H1 (cell line): ENCODE results near the gene TBK1. TPM values are rescaled to one million over a fixed set of nuclear protein-coding genes. Genes with fewer than 3 reads are reported as not detected.

Experiments used
- CTCF ChIA-PET: fragments of 300-600 bp; sonication (Branson Sonifier 250); formaldehyde crosslinking; loops from one replicate; lab custom pipeline; 2021; ENCODE audit not compliant: partially characterized antibody; lab: Charles Lee
- POLR2A ChIA-PET: fragments of 300-600 bp; sonication (Branson Sonifier 250); formaldehyde crosslinking; loops from one replicate; lab custom pipeline; 2021; ENCODE audit warnings: inconsistent platforms; ENCODE audit not compliant: partially characterized antibody; lab: Charles Lee
- DNase-seq, 2 experiments: peaks; one replicate each; pipeline versions ENCODE4 v3.0.0 to v3.0.0-alpha.2; 2010 to 2022; ENCODE audit warnings: low spot score in 2 of 2, low read depth in 1 of 2, mixed read lengths in 1 of 2
- FAIRE-seq: peaks from 2 replicates; lab custom pipeline; 2011; peaks lifted over from hg19 to GRCh38; lab: Jason Lieb, UNC
- H2AFZ ChIP-seq: 2 replicates; pipeline ENCODE4 v1.8.1; 2012; ENCODE audit warnings: low read length, inconsistent platforms
- H2AK5ac ChIP-seq: 2 replicates; pipeline ENCODE4 v1.6.1; 2013; ENCODE audit warnings: low read depth, low read length
- H2BK120ac ChIP-seq: replicated peaks from 2 replicates; pipeline ENCODE3; 2013; ENCODE audit warnings: low read depth, low read length, inconsistent platforms
- H2BK12ac ChIP-seq: 2 replicates; pipeline ENCODE4 v1.6.1; 2013; ENCODE audit warnings: low read depth, low read length
- H2BK15ac ChIP-seq: 2 replicates; pipeline ENCODE4 v1.6.1; 2013; ENCODE audit warnings: low read length
- H2BK20ac ChIP-seq: 2 replicates; pipeline ENCODE4 v1.6.1; 2013; ENCODE audit warnings: low read length
- H2BK5ac ChIP-seq: 2 replicates; pipeline ENCODE4 v1.6.1; 2013; ENCODE audit warnings: low read depth, low read length
- H3K14ac ChIP-seq: 2 replicates; pipeline ENCODE4 v1.6.1; 2013; ENCODE audit warnings: inconsistent platforms; ENCODE audit not compliant: insufficient read length
- H3K18ac ChIP-seq: 2 replicates; pipeline ENCODE4 v1.6.1; 2013; ENCODE audit warnings: low read length; ENCODE audit errors: extremely low read depth
- H3K23ac ChIP-seq: 2 replicates; pipeline ENCODE4 v1.6.1; 2013; ENCODE audit warnings: inconsistent platforms; ENCODE audit not compliant: insufficient read length
- H3K23me2 ChIP-seq: 2 replicates; pipeline ENCODE4 v1.6.1; 2013; ENCODE audit warnings: low read depth, low read length
- H3K27ac ChIP-seq: 2 replicates; pipeline ENCODE4 v1.6.1; 2011; ENCODE audit warnings: low read depth, low read length, inconsistent platforms
- H3K27me3 ChIP-seq, 4 experiments: replicated peaks in 1 of 4; 1 replicate in 1 of 4; 2 replicates in 3 of 4; pipeline versions ENCODE4 v1.6.1 to v1.8.1; 2011 to 2013; ENCODE audit warnings: low read length in 3 of 4, mild to moderate bottlenecking in 3 of 4, inconsistent platforms in 2 of 4, mixed read lengths in 2 of 4, moderate library complexity in 1 of 4; ENCODE audit not compliant: control insufficient read depth in 3 of 4, insufficient read depth in 3 of 4; ENCODE audit errors: extremely low read depth in 1 of 4
- H3K36me3 ChIP-seq, 4 experiments: 2 replicates each; pipeline versions ENCODE4 v1.6.1 to v1.8.1; 2011 to 2013; ENCODE audit warnings: mild to moderate bottlenecking in 4 of 4, low read length in 3 of 4, moderate library complexity in 2 of 4, control low read depth in 1 of 4, inconsistent platforms in 1 of 4; ENCODE audit not compliant: insufficient read depth in 4 of 4, control insufficient read depth in 2 of 4
- H3K4ac ChIP-seq: replicated peaks from 2 replicates; pipeline ENCODE3; 2013; ENCODE audit warnings: low read length, low read depth, mixed read lengths, inconsistent platforms; ENCODE audit not compliant: insufficient read length
- H3K4me1 ChIP-seq, 4 experiments: replicated peaks in 1 of 4; 1 replicate in 1 of 4; 2 replicates in 3 of 4; pipeline versions ENCODE4 v1.6.1 to v1.8.1; 2011 to 2013; ENCODE audit warnings: low read length in 3 of 4, inconsistent platforms in 2 of 4, mixed read lengths in 1 of 4; ENCODE audit not compliant: insufficient read depth in 4 of 4, control insufficient read depth in 3 of 4
- H3K4me2 ChIP-seq, 2 experiments: 2 replicates each; pipeline versions ENCODE4 v1.6.1 to v1.8.1; 2011 to 2013; ENCODE audit warnings: low read depth in 2 of 2, low read length in 2 of 2, control low read depth in 1 of 2, inconsistent platforms in 1 of 2, mild to moderate bottlenecking in 1 of 2; ENCODE audit not compliant: insufficient read depth in 1 of 2
- H3K4me3 ChIP-seq, 4 experiments: fragments of 200-600, 300-600 bp in 1 of 4; sonication (generic), shearing (Covaris generic), sonication (Bioruptor Twin) in 1 of 4; 2 replicates each; pipeline versions ENCODE4 v1.5.1 to v1.8.1; 2011 to 2016; ENCODE audit warnings: low read length in 4 of 4, low read depth in 3 of 4, control low read depth in 2 of 4, inconsistent platforms in 2 of 4, mild to moderate bottlenecking in 2 of 4, mixed read lengths in 1 of 4, moderate library complexity in 1 of 4; ENCODE audit not compliant: insufficient read depth in 2 of 4; ENCODE audit errors: extremely low read depth in 1 of 4
- H3K56ac ChIP-seq: replicated peaks from 2 replicates; pipeline ENCODE3; 2013; ENCODE audit warnings: low read depth, mild to moderate bottlenecking, mixed read lengths, low read length, inconsistent platforms; ENCODE audit not compliant: insufficient read length
- H3K79me1 ChIP-seq: 2 replicates; pipeline ENCODE4 v1.6.1; 2013; ENCODE audit warnings: low read depth, low read length, control low read depth
- H3K79me2 ChIP-seq, 2 experiments: 2 replicates each; pipeline versions ENCODE4 v1.6.1 to v1.8.1; 2012 to 2013; ENCODE audit warnings: low read length in 2 of 2, mild to moderate bottlenecking in 2 of 2, inconsistent platforms in 1 of 2; ENCODE audit not compliant: insufficient read depth in 2 of 2, control insufficient read depth in 1 of 2
- H3K9ac ChIP-seq, 4 experiments: replicated peaks in 1 of 4; 1 replicate in 1 of 4; 2 replicates in 3 of 4; pipeline versions ENCODE4 v1.6.1 to v1.8.1; 2011 to 2013; ENCODE audit warnings: low read depth in 3 of 4, low read length in 3 of 4, control low read depth in 2 of 4, mild to moderate bottlenecking in 2 of 4, moderate library complexity in 2 of 4, inconsistent platforms in 1 of 4; ENCODE audit errors: extremely low read depth in 1 of 4
- H3K9me3 ChIP-seq, 2 experiments: 2 replicates each; pipeline versions ENCODE4 v1.6.1 to v1.8.1; 2012 to 2013; ENCODE audit warnings: mild to moderate bottlenecking in 2 of 2, moderate library complexity in 2 of 2, control low read depth in 1 of 2, inconsistent platforms in 1 of 2, low read depth in 1 of 2, low read length in 1 of 2, mixed read lengths in 1 of 2; ENCODE audit not compliant: insufficient read depth in 2 of 2
- H4K20me1 ChIP-seq, 2 experiments: replicated peaks in 1 of 2; 2 replicates each; pipeline versions ENCODE3 to v1.8.1; 2011 to 2013; ENCODE audit warnings: inconsistent platforms in 2 of 2, low read length in 2 of 2, mild to moderate bottlenecking in 1 of 2; ENCODE audit not compliant: insufficient read depth in 2 of 2, control insufficient read depth in 1 of 2
- H4K5ac ChIP-seq: 2 replicates; pipeline ENCODE4 v1.6.1; 2013; ENCODE audit warnings: low read length, low read depth, mixed read lengths, inconsistent platforms; ENCODE audit not compliant: insufficient read length
- H4K8ac ChIP-seq: 2 replicates; pipeline ENCODE4 v1.8.0; 2013; ENCODE audit warnings: mild to moderate bottlenecking, moderate library complexity, low read length, inconsistent platforms; ENCODE audit not compliant: insufficient read depth; ENCODE audit errors: extremely low read depth
- H4K91ac ChIP-seq: replicated peaks from 2 replicates; pipeline ENCODE3; 2013; ENCODE audit warnings: low read length, mixed read lengths, inconsistent platforms; ENCODE audit not compliant: insufficient read length
- CTBP2 ChIP-seq: IDR thresholded peaks from 2 replicates; pipeline ENCODE4 v1.7.0; 2011; ENCODE audit warnings: borderline replicate concordance, mild to moderate bottlenecking, moderate library complexity, mixed read lengths, low read length; ENCODE audit not compliant: insufficient read depth, insufficient read length
- JUN ChIP-seq: IDR thresholded peaks from 2 replicates; pipeline ENCODE4 v1.6.1; 2011; ENCODE audit warnings: low read depth, mild to moderate bottlenecking, improper control_type of control experiment, low read length
- RNF2 ChIP-seq: fragments of 200-900, 300-1000 bp; sonication (generic); IDR thresholded peaks from 2 replicates; pipeline ENCODE4 v1.7.1; 2016; ENCODE audit warnings: borderline replicate concordance, low read depth, mild to moderate bottlenecking, antibody characterized with exemption, low read length; ENCODE audit not compliant: poor library complexity, severe bottlenecking; ENCODE audit errors: missing control alignments
- SP4 ChIP-seq: IDR thresholded peaks from 2 replicates; pipeline ENCODE4 v1.6.1; 2012; ENCODE audit warnings: low read length, inconsistent platforms
- WGBS, 2 experiments: shearing (Covaris generic) in 1 of 2; methylation state at CpG; one replicate each; pipeline versions ENCODE4 v1.1.6 to v1.1.7; 2013 to 2015; ENCODE audit warnings: low lambda C conversion rate in 2 of 2, mixed read lengths in 2 of 2, inconsistent platforms in 1 of 2, low coverage in 1 of 2, missing lambda C conversion rate in 1 of 2; ENCODE audit not compliant: insufficient replicate concordance in 2 of 2, insufficient coverage in 1 of 2, insufficient read length in 1 of 2; ENCODE audit errors: extremely low coverage in 1 of 2, missing lambda C conversion rate in 1 of 2; 5-methylcytosine and 5-hydroxymethylcytosine counted together
- polyA plus RNA-seq, 7 experiments: library from polyadenylated mRNA; depleted of rRNA in 3 of 7; stranded (reverse) in 5 of 7; unstranded in 2 of 7; fragments of >200 nt in 5 of 7; fragments of 200-250 nt in 2 of 7; gene quantifications; 1 replicate in 5 of 7; 2 replicates in 1 of 7; 4 replicates in 1 of 7; pipeline versions ENCODE4 v1.2.1 to v1.2.3, GENCODE V29; 2011 to 2013; ENCODE audit warnings: missing spikeins in 2 of 7, mixed read lengths in 2 of 7
- total RNA-seq: library from RNA; stranded (reverse); fragmentation: NEBNext Ultra II Directional; extraction: Animal tissue kit (Norgen Biotek cat#: 25700); gene quantifications from 2 replicates; pipeline ENCODE4 v1.2.1, GENCODE V29; 2021

The TBK1 gene
- total and polyA plus RNA-seq, 2 of the 8 experiments (the other 6 are each of a cell fraction or from before 2014, with no cell fraction given) = 5.3 to 20.4 TPM

GRCh38 chr12:64457032-64457431, 5.1 kb downstream of the TBK1 start:
- H3K23ac ChIP-seq = no peak overlapping the region
- H3K4me2 ChIP-seq = no peak overlapping the region
- no peaks in the 10 kb centered on the region for H3K9me3 ChIP-seq
- H3K27me3 ChIP-seq = no peaks in the 10 kb centered on the region
- H3K23me2 ChIP-seq = no peaks in the 10 kb centered on the region
- no peak for DNase-seq
- H3K27ac ChIP-seq = no peak overlapping the region
- POLR2A ChIA-PET = interaction anchor here (0.7 to 0.8 kb wide), 2 partner anchors 237 to 1564 kb away, joined by 3 read pairs; no protein-coding TSS in a partner anchor
- H4K8ac ChIP-seq = no peak overlapping the region
- no peak overlapping the region for H4K5ac ChIP-seq
- H2BK5ac ChIP-seq = no peak overlapping the region
- no peak for FAIRE-seq
- peaks cover 2% of the 10 kb centered on the region; the same call in 1 of the 2 replicates for H3K79me1 ChIP-seq
- H3K4me1 ChIP-seq = 0 out of 7 replicates have a peak, but pooled peaks cover 0 to 9% (median 0%) of the 10 kb centered on the region in 4 experiments
- no peak overlapping the region for H4K91ac ChIP-seq
- WGBS, 2 experiments = 75% methylated on average over 6 of the region's 6 CpGs; no CpG with 5 or more reads in 1 of the 2 experiments
- H4K20me1 ChIP-seq = peaks cover 0 to 7% of the 10 kb centered on the region in 2 experiments
- H2AFZ ChIP-seq = no peak overlapping the region
- TF ChIP-seq RNF2 (no peak), CTBP2 (no peak), JUN (no peak), SP4 (no peak)
- TF ChIP-seq, all 59 proteins: peak for 0
- Histone ChIP-seq H3K18ac (no peak overlapping the region), H2BK15ac (no peak overlapping the region), H3K14ac (no peak overlapping the region), H2BK120ac (no peak overlapping the region), H2BK12ac (no peak overlapping the region), H3K79me2 (peaks cover 3 to 74% of the 10 kb centered on the region in 2 experiments; a peak in 3 of 4 replicates), H3K36me3 (peaks cover 2 to 30% (median 11%) of the 10 kb centered on the region in 4 experiments; a peak in 7 of 8 replicates), H3K4ac (no peak overlapping the region), H3K4me3 (no peak overlapping the region), H3K9ac (no peak overlapping the region), H2BK20ac (no peak overlapping the region), H2AK5ac (no peak overlapping the region), H3K56ac (no peak overlapping the region)
- CTCF ChIA-PET = interaction anchor here (0.6 to 0.7 kb wide), 4 partner anchors 67 to 152 kb away, joined by 3 to 4 read pairs (median 4); no protein-coding TSS in a partner anchor
